DMS79 (cell line): Measurements from ENCODE around the gene FOXF1.

Experiments used
- DNase-seq: peaks from one replicate; lab custom pipeline; 2025; lab: John Stamatoyannopoulos, UW

FOXF1 gene

DNA sequence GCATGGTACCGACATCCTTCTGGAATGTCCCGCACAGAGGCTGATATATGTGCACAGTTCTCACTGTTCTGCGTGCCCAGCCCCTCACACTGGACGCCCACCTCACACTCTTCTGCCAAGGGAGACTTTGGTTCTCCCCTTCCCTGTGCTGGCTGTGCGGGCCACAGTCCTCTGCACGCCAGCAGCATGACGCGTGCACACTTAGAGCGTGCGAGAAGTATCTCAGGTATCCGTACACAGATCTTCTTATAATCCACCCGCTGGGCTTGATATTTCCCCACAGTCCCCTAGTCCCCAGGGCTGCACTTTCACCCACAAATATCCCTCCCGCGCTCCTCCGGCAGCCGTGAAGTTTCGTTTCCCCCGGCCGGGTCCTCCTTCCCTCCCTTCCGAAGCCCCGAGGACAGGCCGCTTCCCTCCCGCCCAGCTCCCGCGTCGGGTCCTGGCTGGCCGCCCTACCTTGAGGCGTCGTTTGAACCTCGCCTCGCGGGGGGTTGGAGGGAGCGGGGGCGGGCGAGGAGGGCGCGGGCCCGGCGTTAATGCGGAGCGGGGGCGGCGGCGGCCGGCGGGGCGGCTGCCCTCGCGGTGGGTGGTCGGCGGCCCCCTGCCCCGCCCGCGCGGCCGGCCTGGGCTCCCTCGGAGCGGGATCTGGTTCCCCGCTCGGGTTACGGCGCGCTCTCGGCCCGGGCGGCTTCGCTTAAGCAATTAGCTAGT lies 5.0 kb upstream of the FOXF1 start:
- no peak for DNase-seq

DNA sequence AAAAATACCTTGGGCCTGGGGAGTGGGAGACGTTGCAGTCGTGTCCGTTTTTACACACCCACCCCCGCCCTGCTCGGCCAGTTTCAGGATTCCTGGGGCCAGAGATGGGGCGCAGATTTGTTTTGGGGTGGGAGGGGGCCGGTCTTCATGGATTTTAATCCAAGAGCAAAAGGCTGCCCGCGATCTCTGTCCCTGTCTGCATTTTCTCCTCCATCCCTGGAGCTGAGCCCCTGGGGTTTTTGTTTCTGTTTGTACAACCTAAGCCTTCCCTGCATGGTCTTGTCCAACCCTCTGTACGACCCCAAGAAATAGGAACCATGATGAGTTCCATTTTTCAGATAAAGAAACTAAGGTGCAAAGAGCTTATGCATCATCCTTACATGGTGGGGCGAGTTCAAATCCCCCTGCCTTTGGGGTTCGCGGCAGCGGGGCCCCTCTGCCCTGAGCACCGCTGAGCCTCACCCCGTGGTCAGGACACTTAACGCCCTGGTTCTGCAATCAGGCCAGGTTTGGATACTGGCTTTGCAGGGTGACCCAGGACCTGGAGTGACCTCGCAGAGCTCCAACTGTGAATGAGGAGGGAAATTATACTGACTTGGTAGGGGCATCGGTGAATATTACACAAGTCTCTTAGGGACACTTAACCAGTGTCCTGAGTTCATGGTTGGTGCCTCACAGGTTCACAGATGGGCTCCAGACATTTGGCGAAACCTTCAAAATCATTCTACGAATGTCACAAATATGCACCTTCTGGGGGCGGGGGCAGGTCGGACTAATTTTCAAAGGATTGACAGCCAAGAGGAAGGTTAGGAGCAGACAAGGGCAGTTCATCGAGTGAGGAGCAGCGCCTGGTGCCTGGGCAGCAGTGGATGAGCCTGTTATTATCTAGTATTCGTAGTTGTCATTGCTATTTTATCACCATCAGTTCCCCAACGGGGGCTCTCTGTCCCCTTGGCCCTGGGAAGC lies 4.1 kb upstream of the FOXF1 start:
- no peak for DNase-seq

DNA sequence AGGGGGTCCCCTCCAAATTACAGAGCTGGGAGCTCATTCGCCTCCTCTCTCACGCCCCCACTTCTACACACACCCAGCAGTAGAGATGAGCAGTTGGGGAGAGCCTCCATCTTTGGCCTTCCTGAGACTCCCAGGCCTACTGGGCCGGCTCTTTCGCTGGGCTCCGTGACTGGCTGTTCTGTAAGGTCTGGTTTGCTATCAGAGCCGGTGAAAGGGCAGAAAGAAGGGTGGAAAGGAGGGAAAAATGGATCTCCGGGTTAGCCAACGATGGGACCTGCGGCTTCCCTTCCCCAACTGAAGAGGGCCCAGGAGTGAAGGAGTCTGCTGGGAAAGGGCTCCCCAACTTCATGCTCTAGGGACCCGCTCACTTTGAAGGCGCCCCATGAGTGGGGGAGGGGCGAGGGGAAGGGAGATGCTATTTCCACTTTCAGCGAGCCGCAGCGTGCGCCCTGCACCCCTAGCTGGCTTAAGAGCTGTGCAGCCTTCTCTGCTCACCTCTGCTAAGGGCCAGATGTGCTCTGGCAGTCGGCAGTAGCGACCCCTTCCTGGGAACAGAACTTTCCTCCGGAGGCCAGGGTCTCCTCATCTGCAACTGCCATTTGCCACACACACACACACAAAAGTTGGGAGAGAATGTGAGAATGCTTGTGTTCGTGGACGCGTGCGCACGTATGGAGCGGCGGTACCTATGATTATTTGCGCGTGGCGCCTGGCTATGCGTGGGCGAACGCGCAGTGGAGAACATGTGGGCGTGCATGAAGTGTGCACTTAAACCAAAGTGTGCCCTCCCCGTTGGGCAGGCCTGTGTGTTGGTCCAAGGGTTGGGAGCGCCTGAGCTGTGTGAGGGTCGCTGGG lies 2.9 kb upstream of the FOXF1 start:
- no peak for DNase-seq

DNA sequence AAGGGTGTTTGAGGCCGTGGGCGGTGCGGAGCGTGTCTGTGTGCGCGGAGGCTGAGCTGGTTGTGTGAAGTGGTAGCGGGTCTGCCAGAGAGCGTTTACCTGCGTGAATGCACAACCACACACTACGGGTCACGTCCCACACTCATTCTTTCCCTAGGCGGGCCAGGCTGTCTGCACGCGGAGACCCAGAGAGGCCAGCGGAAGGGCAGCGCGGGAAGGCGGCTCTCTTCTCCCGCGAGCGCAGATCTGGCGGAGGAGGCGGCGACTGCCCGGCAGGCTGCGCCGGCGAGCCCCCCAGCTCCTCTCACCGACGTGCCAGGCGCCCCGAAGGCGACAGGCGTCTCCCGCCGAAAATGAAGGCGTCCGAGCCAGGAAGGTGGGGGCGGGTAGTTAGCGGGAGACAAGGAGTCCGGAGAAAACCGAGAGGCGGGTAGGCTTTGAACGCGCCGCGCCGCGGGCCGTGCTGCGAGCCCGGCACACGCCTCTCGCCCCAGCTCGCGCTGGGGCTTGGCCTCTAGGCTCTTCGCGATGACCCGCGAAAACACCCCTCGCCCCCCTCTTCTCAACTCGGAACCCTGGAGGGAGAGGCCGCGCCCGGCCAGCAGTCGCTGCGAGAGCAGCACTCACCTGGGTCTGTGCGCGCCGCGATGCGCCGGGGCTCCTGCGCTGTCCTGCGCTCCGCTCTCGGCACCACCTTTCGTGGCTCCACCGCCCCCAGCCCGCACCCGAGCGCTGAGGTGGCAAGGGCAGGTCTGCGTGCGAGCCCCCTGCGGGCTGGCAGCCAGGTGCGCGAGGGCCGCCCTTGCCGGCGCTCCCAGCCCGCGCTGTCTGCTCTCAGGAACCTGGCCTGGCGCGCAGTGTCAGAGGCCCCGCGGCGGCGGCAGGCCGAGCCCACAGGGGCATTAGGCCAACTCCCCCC lies 2.0 kb upstream of the FOXF1 start:
- no peak for DNase-seq

DNA sequence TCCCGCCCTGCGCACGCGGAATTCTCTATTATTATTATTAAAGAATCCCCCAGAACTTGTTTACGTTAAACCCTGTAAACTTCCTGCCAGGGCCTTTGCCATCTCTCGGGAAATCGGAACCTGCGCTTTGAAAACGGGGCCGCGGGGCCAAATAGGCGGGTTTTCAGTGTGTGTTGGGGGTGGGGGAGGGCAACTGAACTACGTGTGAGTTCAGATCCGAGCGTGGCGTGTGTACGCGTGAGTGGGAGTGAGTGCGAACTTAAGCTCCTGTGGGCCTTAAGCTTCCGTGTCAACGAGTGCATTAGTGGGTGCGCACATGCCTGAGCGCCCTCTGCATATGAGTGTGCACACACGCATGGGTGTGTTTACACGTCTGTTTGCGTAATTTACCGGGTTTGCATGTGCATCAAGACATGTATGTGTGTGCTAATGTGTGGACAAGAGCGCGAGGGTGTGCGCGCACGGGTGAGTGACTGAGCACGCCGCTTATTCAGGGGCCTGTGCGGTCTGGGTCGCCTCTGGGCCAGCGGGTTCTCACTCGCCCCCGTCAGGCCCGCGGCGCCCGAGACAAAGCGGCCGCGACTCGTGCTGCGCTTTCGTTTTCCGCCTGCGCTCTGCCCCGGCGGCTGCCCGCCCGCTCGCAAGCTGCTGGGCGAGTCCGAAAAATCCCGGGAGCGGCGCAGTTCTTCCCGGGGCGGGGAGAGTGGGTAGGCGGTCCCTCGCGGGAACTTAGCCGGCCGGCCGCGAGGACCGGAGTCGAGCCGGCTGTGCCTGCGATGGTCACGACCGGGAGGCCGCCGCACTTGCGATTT lies 1.2 kb upstream of the FOXF1 start:
- DNase-seq = no peak

DNA sequence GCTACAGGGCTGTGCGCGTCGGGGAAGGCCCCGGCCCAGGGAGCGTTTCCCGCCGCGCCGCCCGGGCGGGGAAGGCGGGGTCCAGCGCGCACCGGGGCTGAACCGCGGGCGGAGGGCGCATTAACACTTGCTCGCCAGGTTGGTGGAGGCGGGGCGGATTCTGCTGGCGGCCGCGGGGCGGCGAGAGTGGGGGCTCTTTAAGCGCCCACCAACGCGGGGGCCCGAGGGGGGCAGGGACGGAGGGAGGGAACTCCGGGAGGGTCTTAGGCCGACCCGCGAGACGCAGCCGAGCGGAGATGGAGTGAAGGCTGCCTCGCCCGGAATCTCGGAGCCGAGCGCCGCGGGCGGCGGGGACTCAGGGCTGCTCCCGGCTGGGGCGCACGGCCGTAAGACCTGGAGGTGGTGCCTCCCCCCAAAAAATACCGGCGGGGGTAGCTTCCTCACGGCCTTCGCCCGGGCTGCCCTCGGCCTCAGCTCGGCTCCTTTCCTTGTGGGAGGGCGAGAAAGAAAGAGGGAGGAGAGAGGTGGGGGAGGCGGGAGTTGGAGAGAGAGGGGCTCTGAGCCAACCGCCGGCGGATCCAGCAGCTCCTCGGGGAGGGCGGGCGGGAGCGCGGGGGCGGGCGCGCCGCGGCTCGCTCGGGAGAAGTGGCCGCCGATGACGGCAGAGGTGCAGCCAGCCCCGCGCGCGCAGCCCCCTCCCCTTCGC lies 415 bp upstream of the FOXF1 start:
- peak; percentile 34 for DNase-seq

DNA sequence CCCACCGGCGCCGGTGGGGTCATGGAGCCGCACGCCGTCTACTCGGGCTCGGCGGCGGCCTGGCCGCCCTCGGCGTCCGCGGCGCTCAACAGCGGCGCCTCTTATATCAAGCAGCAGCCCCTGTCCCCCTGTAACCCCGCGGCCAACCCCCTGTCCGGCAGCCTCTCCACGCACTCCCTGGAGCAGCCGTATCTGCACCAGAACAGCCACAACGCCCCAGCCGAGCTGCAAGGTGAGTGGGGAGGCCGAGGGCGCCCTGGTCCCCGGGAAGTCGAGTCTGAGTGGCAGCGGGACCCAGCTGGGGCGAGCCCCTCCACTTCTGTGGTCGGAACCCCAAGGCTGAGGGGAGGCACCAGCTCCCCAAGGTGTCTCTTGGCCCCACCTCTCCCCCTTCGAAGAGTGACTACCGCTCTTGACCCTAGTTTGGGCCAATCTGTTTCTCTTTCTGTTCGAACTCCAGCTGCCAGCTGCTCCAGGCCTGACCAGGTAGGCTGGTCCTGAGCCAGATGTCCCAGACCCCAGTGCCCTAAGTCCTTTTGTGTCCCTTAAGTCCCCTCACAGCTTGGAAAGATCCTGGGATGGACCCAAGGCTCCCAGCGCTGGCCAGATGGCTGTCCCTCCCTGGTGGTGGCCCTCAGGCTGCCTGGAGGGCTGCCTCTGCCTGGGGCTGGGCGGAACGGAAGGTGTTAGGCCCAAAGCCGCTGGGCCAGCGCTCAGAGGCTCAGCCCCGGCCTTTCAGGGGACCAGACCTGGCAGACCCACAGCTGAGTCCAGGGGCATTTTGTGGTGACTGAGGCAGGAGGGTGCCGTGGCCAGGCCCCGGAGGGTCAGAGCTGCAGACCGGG lies 1.2 kb downstream of the FOXF1 start:
- no peak for DNase-seq

DNA sequence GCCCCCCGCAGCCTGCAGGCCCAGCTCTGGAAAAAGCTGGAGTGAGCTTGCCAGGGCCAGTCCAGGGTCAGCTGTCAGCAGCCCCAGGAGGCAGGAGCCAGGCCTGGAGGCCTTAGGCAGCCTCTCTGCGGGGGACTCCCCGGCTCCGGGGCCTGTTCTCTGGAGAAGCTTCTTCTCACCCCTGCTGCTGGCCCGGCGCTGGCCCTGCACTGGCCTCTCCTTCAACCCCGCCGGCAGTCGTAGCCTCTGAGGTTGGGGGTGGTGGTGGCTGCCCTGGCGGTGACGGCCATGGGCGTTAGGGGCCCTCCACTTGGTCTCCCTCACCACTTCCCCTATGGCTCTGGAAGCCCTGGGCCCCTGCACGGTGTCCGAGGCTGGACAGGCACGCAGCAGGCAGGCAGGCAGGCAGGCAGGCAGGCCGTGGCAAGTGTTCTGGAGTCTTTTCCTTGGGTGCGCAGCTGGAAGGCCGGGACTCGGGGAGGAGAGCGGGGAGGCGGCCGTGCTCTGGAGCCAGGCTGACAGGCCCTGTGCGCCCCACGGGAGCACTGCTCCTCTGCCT lies 2.1 kb downstream of the FOXF1 start:
- DNase-seq = no peak

DNA sequence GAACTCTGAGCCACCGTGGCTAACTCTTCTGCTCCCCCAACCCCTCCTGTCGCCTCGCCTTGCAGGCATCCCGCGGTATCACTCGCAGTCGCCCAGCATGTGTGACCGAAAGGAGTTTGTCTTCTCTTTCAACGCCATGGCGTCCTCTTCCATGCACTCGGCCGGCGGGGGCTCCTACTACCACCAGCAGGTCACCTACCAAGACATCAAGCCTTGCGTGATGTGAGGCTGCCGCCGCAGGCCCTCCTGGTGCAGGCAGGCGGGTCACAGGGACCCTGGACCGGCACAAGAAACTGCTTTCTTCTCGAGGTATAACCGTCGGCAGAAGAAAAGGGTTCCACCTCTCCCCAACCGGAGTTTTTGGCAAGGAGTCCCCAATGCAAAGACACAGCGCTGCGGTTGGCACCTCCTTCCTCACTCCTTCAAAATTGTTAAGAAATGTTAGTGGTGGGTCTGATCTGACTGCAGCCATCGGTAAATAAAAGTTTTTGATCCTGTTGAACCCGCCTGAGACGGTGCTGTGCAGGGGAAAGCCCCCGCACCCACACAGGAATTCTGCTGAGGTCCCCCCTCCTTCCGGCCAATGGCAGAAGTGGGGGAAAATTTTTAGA lies 2.6 kb downstream of the FOXF1 start:
- no peak for DNase-seq

DNA sequence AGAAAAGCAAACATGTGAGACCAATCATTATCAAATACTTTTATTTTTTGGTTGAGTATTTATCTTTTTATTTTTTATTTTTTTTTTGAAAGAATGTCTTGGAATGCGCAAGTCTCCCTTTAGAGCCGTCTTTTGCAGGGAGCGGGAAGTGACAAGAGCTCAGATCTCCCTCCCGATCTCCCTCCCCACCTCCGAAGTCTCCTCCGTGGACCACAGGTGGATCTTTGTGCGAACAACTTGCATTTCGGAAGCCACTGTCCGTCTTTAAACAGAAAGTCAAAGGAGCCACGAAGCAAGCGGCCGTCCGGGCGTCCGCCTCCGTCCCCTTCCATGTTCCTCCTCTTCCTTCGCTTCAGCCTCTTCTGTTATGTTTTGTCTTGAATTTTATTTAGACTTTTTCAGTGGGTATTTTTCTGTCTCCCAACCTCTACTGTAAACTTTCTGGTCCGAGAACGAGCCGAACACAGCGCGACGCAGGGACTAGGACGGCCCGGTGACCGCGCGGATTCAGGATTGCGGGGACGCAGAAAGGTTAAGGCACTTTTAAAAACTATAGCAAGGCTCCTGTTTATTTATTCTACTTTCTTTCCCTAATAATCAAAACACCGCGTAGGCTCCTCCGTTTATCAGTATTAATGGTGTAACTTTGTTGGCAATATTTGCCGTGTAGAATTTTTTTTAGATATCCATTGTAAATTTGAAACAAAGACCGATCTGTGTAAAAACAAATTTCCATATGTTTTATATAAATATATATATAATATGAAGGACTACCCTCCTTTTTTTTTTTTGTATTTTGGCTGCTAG lies 3.3 kb downstream of the FOXF1 start:
- DNase-seq = no peak

DNA sequence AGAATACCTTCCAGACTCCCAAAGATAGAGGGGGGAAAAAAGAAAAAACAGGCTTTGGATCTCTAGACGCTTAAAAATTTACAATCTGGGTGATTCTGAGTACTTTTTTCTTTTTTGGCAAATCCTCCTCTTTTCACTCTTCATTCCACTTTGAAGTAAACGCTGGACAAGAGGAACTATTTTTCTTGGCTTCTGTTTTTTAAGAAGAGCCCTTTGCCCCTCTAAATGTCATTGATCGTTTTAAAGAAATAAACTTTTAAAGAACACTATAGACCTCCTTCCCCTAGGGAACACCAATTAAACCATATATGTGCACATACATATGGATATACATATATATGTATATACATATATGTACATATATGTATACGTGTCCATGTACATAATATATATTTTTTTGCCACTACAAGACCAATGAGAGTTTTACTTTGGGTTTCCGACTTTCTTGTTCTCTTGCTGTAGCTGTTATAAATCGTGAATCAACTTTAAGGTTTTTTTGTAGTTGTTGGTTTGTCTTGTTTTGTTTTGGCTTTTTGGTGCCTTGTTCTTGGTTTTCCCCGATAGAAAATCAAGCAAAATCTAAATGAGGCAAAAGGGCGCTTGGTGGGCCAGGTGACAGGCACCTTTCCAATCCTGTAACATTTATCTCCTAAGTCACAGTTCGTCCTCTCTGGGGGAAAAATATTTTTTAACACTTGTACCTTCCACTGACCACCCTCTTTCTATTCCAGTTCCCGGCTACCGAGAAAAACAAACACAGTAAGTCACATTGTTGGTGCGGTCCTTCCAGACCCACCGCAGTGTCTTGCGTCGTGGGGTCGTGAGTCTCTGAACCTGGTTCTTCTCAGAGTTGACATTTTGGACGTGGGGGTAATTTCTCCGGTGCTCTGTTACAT lies 4.4 kb downstream of the FOXF1 start:
- no peak for DNase-seq

DNA sequence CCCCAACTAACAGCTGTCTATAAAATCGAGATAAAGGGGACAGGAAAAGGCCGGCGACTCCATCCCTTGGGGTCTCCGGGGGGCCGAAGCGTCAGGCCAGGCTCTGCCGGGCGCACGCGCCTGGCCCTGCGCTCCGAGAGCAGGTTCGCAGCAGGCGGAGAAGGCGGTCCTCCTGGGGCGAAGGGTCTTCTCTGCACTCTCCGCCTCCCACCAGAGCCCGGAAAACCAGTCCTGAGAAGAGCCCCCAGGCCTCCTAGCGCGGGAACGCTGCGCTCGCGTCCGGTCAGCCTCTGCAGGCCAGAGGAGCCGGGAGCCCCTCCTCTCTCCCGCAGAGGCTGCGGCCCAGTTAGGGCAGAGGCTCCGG lies 5.1 kb downstream of the FOXF1 start:
- no peak for DNase-seq

DNA sequence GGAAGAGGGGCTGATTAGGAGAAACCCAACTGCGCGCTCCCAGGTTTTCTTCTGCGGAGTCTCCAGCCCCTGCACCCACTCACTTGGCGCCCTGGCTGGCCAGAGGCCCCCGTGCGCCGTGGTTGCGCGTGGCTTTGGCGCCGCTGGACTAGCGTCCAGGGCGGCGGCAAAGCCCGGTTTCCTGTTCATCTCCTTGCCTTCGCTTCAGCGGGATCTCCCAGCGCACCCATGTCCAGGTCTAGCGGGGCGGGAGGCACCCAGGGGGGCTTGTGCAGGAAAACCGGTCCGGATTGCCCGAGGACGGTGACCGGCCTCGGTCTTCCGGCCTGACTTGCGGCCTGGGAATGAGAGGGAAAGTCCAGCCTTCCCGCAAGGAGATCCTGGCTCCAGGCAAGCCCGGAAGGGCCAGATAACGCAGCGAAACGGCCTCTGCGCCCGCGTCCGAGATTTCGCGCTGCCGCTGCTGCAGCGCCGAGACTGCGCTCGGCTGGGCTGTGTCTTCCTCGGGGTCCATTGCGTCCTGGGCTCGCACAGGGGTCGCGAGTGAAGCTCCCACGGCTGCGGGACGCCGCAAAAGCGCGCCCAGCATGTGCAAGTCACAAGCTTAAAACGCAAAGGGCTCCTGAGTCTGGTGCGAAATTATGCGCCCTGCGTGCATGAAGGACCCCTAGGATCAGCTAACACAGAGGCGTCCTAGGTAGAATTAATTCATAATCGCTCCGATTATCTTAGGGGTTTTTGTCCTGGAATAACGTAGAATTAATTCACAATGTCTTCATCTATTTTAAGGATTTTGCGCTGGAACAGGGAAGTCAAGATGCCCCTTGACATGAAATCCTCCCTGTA lies 5.7 kb downstream of the FOXF1 start:
- no peak for DNase-seq

DNA sequence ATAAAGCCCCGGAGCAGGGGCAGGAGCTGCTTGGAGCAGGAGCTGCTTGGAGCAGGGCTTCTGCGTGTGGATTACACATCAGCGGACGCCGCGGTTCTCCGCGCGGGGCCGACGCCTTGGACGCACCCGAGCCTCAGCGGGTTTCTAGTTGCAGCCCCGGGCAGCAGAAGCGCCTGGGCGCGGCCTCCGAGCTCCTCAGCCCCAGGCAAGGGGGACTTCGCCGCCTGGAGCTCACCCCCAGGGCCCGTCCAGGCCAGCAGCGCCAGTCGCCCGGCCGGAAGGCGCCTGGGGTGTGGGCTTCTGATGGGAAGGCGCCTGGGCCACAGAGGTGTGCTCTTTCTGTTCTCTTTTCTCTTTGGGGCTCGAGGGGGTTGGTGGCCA lies 6.3 kb downstream of the FOXF1 start:
- no peak for DNase-seq

DNA sequence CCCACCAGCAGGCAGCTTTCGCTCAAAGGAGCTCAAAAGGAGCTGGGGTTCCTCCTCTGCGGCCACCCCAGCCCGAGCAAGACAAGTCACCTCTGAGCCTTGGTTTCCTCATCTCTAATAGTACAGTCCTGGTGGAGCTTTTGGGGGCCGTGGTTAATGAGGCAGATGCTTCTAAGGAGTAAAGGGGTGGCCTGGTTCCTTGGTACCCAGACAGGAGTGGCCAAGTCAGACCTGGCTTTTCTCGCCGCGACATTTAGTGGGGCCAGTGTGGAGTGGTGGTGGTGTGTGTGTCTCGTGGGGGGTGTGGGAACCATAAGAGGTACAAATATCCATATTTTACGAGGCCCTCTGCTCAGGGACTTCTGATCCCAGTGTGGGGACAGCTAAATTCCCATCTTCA lies 6.7 kb downstream of the FOXF1 start:
- no peak for DNase-seq
